ENCODE data around the gene KCTD5.

- TF ChIP-seq POU2F2 (IDR thresholded peaks at IDR 0.05; ENCODE audit: borderline replicate concordance, low read depth, low read length) (no peak), SIN3A (IDR thresholded peaks at IDR 0.05; ENCODE audit: low read depth, low read length) (no peak), CTCF (IDR thresholded peaks at IDR 0.05 in 2 of 3, conservative IDR thresholded peaks at IDR 0.05 in 1 of 3; ENCODE audit: control insufficient read depth in 2 of 3, extremely low read depth in 1 of 3, insufficient read depth in 1 of 3, low read depth in 3 of 3, low read length in 3 of 3) (no peak)
Measured at GRCh38 chr16:2691491-2692248, 9.3 kb downstream of the KCTD5 start.

All from GM12878 (cell line).